OCI-LY1 (cell line): Measurements from ENCODE around the gene PRR23A.

Experiments used
- EZH2 ChIP-seq: fragments of 200-600 bp; sonication (generic), shearing (Covaris generic); IDR thresholded peaks from 2 replicates; pipeline ENCODE4 v1.8.0; 2017; ENCODE audit warnings: borderline replicate concordance, mixed run types, mild to moderate bottlenecking, antibody characterized with exemption, low read length, moderate library complexity, mixed read lengths
- TF ChIP-seq, protein P1 (sequence below): fragments of 200-600 bp; sonication (generic), shearing (Covaris generic); IDR thresholded peaks from 2 replicates; pipeline ENCODE4 v1.5.1; 2017; ENCODE audit warnings: mild to moderate bottlenecking, antibody characterized with exemption, low read length, moderate library complexity, mixed read lengths

DNA sequence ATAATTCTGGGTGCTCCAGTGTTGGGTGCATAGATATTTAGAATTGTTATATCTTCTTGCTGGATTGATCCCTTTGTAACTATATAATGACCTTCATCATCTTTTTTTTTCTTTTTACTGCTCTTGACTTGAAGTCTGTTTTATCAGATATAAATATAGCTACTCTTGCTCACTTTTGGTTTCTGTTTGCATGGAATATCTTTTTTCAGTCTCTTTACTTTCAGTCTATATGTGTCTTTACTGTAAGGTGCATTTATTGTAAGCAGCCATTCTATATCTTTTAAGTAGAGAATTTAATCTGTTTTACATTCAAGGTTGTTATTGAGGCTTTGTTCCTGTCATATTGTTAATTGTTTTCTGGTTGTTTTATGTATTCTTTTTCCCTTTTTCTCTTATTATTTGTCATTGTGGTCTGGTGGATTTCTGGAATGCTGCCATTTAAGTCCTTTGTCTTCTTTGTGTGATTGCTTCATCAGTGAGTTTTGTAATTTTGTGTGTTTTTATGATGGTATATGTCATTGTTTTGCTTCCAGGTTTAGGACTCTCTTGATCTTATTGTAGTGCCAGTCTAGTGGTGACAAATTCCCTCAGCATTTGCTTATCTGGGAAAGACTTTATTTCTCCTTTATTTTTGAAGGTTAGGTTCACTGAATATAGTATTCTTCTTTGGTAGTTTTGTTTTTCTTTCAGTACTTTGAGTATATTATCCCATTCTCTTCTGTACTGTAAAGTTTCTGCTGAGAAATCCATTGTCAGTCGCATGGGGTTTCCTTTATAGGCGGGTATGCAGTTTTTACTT, 46.9 kb upstream of the PRR23A start:
- TF ChIP-seq, protein P1, sequence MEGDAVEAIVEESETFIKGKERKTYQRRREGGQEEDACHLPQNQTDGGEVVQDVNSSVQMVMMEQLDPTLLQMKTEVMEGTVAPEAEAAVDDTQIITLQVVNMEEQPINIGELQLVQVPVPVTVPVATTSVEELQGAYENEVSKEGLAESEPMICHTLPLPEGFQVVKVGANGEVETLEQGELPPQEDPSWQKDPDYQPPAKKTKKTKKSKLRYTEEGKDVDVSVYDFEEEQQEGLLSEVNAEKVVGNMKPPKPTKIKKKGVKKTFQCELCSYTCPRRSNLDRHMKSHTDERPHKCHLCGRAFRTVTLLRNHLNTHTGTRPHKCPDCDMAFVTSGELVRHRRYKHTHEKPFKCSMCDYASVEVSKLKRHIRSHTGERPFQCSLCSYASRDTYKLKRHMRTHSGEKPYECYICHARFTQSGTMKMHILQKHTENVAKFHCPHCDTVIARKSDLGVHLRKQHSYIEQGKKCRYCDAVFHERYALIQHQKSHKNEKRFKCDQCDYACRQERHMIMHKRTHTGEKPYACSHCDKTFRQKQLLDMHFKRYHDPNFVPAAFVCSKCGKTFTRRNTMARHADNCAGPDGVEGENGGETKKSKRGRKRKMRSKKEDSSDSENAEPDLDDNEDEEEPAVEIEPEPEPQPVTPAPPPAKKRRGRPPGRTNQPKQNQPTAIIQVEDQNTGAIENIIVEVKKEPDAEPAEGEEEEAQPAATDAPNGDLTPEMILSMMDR = no peak
- no peak for TF ChIP-seq EZH2
